HG03064 (cell line): ENCODE data around the gene KCNMB1.

Source experiments
- ATAC-seq: cut with Tn5 transposase; IDR thresholded peaks from one replicate; pipeline ENCODE4 v1.9.1; 2021; ENCODE audit warnings: low read depth; ENCODE audit not compliant: unreplicated experiment

Gene KCNMB1, protein sequence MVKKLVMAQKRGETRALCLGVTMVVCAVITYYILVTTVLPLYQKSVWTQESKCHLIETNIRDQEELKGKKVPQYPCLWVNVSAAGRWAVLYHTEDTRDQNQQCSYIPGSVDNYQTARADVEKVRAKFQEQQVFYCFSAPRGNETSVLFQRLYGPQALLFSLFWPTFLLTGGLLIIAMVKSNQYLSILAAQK

GRCh38 chr5:170388818-170389549 lies at the start of gene KCNMB1:
Gene KCNMB1 (minus strand): TSS chr5:170389367. CDS start chr5:170385447, 3,920 bp downstream.
- no peak for ATAC-seq

DNA sequence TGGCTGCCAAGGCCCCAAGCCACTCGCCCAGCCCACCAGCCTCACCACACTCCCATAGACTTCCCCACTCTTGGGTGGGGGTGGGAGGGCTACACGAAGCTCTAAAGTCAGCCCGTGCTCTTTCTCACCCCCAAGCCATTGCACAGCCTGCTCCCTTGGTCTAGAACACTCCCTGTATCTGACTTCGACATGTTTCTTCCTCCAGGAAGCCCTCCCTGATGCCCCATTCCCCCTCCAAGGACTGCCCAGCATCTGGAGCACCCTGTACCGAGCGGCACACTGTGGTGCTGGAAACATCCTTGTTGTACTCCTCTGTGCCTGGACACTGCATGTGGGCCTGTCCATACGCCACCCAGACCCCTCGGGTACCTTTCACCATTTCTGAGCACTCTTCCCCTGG lies 49.4 kb upstream of the KCNMB1 start:
- no peak for ATAC-seq

DNA sequence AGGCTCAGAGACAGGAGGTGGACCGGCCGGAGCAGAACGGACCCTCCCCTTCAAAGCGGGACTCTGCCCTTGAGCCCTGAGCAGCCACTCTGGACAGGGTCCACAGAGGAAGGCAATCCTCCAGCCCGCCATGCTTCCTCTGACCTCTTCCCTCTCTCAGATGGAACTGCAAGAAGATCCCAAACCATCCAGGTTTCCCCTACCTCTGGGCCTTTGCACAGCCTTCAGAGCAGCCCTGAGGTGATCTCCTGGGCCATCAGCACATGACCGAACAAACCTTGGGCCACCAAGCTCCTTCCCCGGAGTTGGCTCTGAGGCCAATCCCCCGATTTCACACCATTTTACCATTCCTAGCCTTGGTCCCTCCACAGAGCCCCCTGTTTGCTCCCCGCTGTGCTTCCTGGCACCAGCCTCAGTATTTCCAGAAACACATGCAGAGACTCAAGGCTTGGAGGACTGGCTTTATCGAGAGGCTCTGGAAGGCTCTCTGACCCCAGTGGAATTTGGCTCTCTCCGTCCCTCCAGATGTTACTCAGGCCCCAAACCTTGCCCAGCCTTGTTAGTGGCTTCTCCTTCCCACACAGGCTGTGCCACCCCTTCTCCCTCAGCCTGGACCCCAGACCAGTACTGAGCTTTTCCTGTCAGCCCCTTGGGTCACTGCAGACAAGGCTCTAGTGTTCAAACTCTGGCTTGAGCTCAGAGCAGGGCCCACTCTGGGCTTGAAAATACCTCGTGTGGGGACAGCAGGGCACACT lies 48.6 kb upstream of the KCNMB1 start:
- ATAC-seq = no peak

DNA sequence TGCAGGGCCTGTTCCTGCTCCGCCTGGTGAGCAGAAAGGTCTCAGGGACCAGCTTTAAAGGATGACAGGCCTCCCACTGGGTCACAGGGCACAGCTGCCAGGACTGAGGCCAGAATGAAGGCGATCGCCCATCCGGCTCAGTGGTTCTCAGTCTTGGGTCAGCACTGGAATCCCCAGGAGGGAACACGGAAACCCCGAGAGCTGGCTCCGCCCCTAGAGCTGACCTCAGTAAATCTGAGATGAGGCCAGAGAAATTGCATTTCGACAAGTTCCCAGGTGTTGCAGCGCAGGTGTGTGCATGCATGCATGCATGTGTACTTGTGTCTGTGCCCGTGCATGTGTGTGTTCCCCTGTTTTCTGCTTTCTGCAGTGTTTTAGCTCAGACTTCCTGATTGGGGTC lies 47.2 kb upstream of the KCNMB1 start:
- no peak for ATAC-seq

DNA sequence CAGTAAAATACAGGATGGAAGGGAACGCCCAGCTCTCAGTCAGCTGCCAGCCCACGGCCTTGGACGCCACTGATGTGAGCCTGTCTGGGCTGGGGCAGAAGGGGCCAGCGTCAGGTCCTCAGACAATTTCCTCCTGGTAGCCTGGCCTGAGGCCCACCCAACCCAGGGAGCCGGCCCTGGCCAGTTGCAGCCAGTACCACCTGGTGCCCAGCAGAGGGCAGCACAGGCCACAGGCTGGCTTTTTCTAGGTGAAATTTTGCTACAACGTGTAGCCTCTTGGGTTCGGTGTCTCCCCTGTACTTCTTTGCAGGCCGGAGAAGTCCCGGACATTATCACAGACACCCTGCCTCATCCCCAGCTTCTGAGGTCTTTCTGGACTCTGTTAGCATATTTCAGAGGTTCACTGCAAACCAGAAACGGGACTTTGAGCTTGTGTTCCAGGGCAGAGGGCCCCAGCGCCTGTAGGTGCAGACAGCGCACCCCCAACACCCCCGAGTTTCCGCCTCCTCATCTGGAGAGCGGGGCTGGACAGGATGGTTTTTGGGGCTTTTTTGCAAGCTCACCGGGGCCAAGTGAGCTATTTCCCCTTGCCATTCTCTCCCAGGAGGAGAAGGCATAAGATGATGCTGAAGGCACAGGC lies 45.9 kb upstream of the KCNMB1 start:
- no peak for ATAC-seq

DNA sequence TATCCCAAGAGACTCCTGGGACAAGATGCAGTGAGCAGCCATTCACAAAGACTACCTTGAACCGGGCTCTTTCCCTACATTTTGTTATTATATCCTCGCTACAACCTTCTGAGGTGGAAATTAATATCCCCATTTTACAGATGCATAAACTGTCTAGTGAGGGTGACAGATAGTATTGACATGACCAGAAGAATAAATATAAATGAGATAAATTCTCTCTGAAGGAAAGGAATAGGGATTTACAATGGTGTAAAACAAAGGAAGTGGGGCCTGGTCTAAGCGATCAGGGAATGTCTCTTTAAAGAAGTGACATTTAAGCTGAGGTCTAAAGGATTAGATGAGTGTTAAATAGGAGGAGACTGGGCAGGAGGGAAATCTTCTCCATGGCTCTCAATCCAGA lies 43.5 kb upstream of the KCNMB1 start:
- no peak for ATAC-seq

DNA sequence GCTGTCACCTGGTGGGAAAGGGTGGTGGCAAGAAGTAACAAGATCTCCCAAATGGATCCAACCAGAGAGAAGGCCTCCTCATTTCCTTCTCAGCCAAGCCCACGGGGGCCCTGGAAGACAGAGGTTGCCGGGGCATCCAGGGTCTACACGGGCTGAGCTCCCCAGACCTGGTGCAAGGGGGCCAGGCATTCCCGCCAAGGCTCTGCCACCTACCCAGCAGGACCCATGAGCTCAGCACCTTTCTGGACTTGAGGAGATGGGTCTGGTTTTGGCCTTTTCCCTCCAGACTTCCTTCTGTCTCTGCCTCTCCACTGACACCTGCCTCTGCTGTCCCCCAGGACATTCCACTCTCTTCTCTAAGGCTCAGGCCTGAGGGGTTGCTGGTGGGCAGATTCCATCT lies 42.4 kb upstream of the KCNMB1 start:
- ATAC-seq = no peak

DNA sequence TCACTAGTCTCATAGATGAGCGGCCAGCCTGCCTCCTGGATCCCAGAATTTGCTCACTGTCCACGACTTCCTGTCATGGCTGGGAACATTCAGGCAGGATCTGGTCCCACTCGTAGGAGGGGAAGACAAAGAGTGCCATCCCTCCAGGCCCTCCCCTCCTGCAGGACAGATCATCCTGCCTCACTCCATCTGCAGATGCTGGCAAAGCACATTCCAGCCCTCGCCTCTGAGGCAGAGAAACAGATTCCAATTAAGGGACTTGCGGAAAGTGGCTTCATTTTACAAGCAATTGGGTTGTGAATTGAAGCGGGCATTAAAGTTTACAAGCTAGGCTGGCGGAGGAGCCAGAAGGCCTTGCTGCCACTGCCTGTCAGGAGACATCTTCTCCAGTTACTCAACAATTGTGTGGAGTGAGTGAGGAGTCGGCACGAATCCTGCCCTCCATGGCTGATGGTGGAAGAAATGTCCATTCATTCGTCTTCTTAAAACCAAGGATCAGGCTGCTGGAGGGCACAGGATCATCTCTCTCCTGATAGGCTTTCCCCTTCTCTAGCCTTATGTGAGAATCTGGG lies 41.8 kb upstream of the KCNMB1 start:
- no peak for ATAC-seq

GRCh38 chr5:170430256-170430655 lies 41.1 kb upstream of the KCNMB1 start:
- ATAC-seq = no peak

- no peak for ATAC-seq
These were observed 39.8 kb upstream of the KCNMB1 start for GRCh38 chr5:170429014-170429413.

GRCh38 chr5:170427672-170428236 lies 38.6 kb upstream of the KCNMB1 start:
- no peak for ATAC-seq

GRCh38 chr5:170426786-170427185 lies 37.6 kb upstream of the KCNMB1 start:
- ATAC-seq = no peak

DNA sequence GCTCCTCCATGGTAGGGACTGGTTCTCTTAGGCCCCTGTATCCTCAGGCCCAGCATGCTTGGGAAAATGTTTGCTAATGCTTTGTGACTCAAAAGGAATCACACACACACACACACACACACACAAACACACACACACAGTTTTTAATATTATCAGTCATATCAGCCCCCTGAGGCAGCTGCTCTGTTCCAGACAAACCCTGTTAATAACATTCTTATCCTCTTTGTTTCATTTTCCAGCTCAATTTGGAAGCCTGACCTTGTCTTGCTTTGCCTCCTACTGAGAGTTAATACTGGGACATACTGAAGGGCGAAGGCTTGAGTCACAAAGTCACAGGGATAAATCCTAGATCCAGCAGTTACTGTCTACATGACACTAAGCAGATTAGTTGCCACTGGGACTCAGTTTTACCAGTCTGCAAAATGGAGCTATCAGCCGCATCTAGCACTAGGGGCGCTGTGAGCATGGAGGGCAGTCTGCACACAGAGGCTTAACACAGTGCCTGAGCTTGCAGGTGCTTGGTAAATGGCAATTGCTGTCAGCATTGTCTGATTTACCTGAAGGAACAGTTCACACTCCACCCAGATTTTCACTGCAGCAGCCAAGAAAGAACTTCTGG lies 37.1 kb upstream of the KCNMB1 start:
- no peak for ATAC-seq

- ATAC-seq = no peak
These were observed 36.6 kb upstream of the KCNMB1 start for GRCh38 chr5:170425731-170426130.

DNA sequence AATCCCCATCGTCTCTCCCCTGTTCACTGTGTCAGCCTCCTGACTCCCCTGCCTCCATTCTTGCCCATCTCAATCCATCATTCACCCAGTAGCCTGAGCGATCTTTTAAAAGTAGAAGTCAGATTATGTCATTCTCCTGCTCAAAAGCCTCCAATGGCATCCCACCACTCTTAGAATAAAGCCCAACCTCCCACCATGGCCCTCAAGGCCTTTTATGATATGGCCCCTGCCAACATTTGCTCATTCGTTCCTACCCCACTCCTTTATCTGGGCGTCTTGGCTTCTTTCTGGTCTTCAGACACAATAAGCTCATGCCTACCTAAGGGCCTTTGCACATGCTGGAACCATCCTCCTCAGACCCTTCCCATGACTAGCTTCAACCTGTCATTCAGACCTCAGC lies 35.5 kb upstream of the KCNMB1 start:
- no peak for ATAC-seq

DNA sequence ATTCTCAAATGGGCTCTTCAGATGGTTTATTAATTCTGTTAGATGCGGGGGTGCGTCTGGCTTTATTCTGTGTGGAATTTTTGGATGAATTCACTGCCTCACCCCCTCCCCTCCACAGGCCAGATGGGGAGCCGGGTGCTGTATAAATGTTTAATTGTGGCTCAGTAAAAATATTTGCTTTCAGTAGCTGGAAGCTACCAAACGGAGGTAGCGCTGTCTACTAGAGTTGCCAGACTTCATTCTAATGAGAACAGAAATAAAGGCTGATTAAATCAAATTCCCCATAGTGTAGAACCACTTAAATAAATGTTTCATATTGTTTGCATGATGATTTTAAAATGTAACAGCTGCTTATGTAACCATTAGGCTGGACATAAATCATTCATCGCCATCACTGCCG lies 34.5 kb upstream of the KCNMB1 start:
- no peak for ATAC-seq

- no peak for ATAC-seq
These were observed 32.7 kb upstream of the KCNMB1 start for GRCh38 chr5:170421826-170422225.

DNA sequence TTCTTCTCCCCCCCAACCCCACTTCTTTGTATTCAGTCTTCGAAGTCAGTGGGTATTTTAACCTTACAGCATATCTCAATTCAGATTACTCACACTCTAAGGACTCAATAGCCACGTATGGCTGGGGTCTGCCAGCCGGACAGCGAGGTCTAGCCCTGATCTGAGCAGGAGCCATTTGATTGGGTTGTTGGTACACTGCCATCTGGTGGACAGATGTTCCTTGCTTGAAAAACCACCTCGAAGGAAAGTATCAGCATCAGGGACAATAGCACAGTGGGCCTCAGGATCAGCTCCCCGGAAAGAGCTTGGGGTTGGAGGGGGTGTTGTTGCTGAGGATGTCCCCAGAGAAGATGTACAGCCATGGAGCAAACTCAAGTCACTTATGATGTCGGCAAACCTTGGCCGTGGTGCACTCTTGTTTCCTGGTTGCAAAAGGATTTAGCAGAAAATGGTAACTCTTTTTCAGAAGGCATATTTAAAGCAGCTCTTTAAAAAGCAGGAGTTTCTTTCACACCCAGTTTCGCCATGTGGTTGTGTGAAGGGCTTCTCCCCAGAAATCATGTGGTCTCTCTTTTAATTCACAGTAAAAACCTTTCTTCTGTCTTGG lies 31.7 kb upstream of the KCNMB1 start:
- ATAC-seq = no peak

GRCh38 chr5:170419643-170420042 lies 30.5 kb upstream of the KCNMB1 start:
- no peak for ATAC-seq

- ATAC-seq = no peak
These were observed 29.6 kb upstream of the KCNMB1 start for GRCh38 chr5:170418736-170419135.
